OCI-LY7 (cell line): ENCODE data around the gene AMFR. TPM values are rescaled to one million over a fixed set of nuclear protein-coding genes. Genes with fewer than 3 reads are reported as not detected.

ENCODE experiments used
- BruUV-seq: library from RNA; stranded (reverse); fragments of 400-500 nt; replicated peaks from 2 replicates; lab custom pipeline; 2021; lab: Mats Ljungman, UMichigan
- CTCF ChIA-PET: fragments of 300-600 bp; sonication (Branson Sonifier 250); formaldehyde crosslinking; loops from one replicate; lab custom pipeline; 2022; ENCODE audit warnings: antibody characterized with exemption; ENCODE audit not compliant: unreplicated experiment; lab: Charles Lee
- POLR2A ChIA-PET: fragments of 300-600 bp; sonication (Branson Sonifier 250); formaldehyde crosslinking; loops from one replicate; lab custom pipeline; 2022; ENCODE audit warnings: antibody characterized with exemption; lab: Charles Lee
- DNase-seq: peaks from one replicate; pipeline ENCODE4 v3.0.0-alpha.2; 2015; ENCODE audit warnings: low spot score
- H2AFZ ChIP-seq: fragments of 200-600 bp; sonication (generic), shearing (Covaris generic); 2 replicates; pipeline ENCODE4 v1.6.1; 2014; ENCODE audit warnings: mild to moderate bottlenecking, antibody characterized with exemption, low read length, moderate library complexity
- H3K27ac ChIP-seq: fragments of 200-600 bp; sonication (generic); 2 replicates; pipeline ENCODE4 v1.5.1; 2014; ENCODE audit warnings: mixed run types, low read depth, mild to moderate bottlenecking, moderate library complexity, low read length, inconsistent platforms; ENCODE audit not compliant: poor library complexity, severe bottlenecking
- H3K36me3 ChIP-seq: fragments of 200-600 bp; sonication (generic); 2 replicates; pipeline ENCODE4 v1.6.1; 2014; ENCODE audit warnings: mild to moderate bottlenecking, antibody characterized with exemption, low read length, moderate library complexity, mixed read lengths; ENCODE audit not compliant: insufficient read depth
- H3K4me1 ChIP-seq: fragments of 200-600 bp; sonication (generic); 2 replicates; pipeline ENCODE4 v1.5.1; 2014; ENCODE audit warnings: mild to moderate bottlenecking, low read length; ENCODE audit not compliant: insufficient read depth, poor library complexity, severe bottlenecking
- H3K4me2 ChIP-seq: fragments of 200-600 bp; sonication (generic); 2 replicates; pipeline ENCODE4 v1.6.1; 2014; ENCODE audit warnings: mild to moderate bottlenecking, low read length
- H3K4me3 ChIP-seq: fragments of 200-600 bp; sonication (generic); 2 replicates; pipeline ENCODE4 v1.5.1; 2014; ENCODE audit warnings: mild to moderate bottlenecking, low read depth, low read length; ENCODE audit not compliant: poor library complexity, severe bottlenecking
- H3K79me2 ChIP-seq: fragments of 200-600 bp; sonication (generic); 2 replicates; pipeline ENCODE4 v1.6.1; 2016; ENCODE audit warnings: low read depth, mild to moderate bottlenecking, low read length, moderate library complexity, mixed read lengths; ENCODE audit not compliant: insufficient read depth
- H3K9me2 ChIP-seq: fragments of 200-600 bp; sonication (generic); 2 replicates; pipeline ENCODE4 v1.6.1; 2016; ENCODE audit warnings: mild to moderate bottlenecking, low read length, mixed read lengths; ENCODE audit not compliant: insufficient read depth
- H3K9me3 ChIP-seq: fragments of 200-600 bp; sonication (generic); 2 replicates; pipeline ENCODE4 v1.6.1; 2014; ENCODE audit warnings: mild to moderate bottlenecking, mixed run types, low read length, mixed read lengths
- H4K20me1 ChIP-seq: fragments of 200-600 bp; sonication (generic); 2 replicates; pipeline ENCODE4 v1.6.1; 2014; ENCODE audit warnings: mild to moderate bottlenecking, antibody characterized with exemption, low read length, moderate library complexity, mixed read lengths; ENCODE audit not compliant: insufficient read depth
- EZH2phosphoT487 ChIP-seq: fragments of 200-600 bp; sonication (generic); IDR thresholded peaks from 2 replicates; pipeline ENCODE4 v1.6.1; 2018; ENCODE audit warnings: low read depth, borderline replicate concordance, mild to moderate bottlenecking, mixed run types, antibody characterized with exemption, low read length, moderate library complexity, mixed read lengths
- intact Hi-C: fragments of 100-400 bp; cut with micrococcal nuclease; formaldehyde crosslinking; loops from one replicate; pipeline ENCODE4 v1.10.0; 2022; ENCODE audit not compliant: unreplicated experiment
- total RNA-seq, 2 experiments: library from RNA; depleted of rRNA in 1 of 2; stranded (reverse); fragments of >200 nt in 1 of 2; shearing (Covaris generic) in 1 of 2; gene quantifications; 2 replicates each; pipeline ENCODE4 v1.2.3, GENCODE V29; 2014 to 2022
- TF ChIP-seq, protein P1 (sequence below): fragments of 200-600 bp; sonication (generic); conservative IDR thresholded peaks from 2 replicates; pipeline ENCODE4 v1.5.1; 2014; ENCODE audit warnings: mild to moderate bottlenecking, antibody characterized with exemption, low read length, moderate library complexity, mixed read lengths

AMFR gene
- total RNA-seq, 2 experiments from 2014 or later = 87.7 to 101 TPM

DNA sequence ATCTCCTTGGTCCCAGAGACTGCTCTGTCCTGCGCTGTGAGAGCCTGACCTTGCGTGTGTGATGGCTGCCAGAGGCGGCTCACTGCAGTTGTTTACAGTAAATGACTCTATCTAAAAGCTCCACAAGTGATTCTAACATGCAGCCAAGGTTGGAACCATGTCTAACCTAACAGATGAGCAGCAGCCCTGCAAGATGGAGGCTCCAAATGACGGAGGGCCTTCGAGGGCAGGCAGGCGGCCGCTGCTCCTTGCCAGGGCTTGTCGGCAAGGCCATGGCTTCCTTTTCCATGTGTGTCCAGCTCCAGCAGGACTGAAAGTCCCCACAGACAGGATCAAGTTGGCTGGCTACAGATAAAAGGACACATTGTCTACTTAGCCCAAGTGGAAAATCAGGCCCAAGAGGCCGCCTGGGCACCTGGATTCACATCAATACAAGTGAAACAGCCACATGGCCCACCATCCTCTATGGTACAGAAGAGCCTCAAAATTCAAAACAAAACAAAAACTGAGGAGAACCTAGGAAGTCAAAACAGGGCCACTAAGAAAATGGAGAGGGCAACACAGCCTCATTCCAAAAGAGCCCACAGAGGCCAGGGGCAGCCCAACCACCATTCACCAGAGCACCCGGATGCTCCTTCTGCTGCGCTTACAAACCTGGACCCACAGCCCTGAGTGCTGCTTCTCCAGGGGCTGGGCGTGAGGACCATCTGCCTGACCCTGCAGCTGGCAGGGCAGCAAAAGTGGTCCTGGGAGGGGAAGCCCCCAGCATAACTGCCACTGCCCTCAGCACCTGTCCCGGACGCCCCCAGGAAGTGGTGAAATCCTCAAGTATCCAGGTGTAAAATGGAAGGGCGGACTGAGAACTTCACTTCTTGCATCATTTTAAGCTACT, 65.0 kb downstream of the AMFR start:
- no peaks in the 10 kb centered on the region for H3K9me3 ChIP-seq
- peaks cover 32% of the 10 kb centered on the region; the same call in 1 of the 2 replicates for H3K36me3 ChIP-seq
- ChIA-PET POLR2A (interaction anchor here (0.5 kb wide), 1 partner anchor 41 kb away, joined by 4 read pairs; no protein-coding TSS in a partner anchor), CTCF (no interaction called here)
- no peaks in the 10 kb centered on the region for H3K79me2 ChIP-seq
- intact Hi-C loops = no loop called here
- H3K27ac ChIP-seq = no peak overlapping the region
- BruUV-seq = no TSS peak
- no peaks in the 10 kb centered on the region for H3K9me2 ChIP-seq
- H3K4me2 ChIP-seq = no peak overlapping the region
- H4K20me1 ChIP-seq = no peaks in the 10 kb centered on the region
- DNase-seq = no peak
- no peak for TF ChIP-seq EZH2phosphoT487
- TF ChIP-seq, protein P1, sequence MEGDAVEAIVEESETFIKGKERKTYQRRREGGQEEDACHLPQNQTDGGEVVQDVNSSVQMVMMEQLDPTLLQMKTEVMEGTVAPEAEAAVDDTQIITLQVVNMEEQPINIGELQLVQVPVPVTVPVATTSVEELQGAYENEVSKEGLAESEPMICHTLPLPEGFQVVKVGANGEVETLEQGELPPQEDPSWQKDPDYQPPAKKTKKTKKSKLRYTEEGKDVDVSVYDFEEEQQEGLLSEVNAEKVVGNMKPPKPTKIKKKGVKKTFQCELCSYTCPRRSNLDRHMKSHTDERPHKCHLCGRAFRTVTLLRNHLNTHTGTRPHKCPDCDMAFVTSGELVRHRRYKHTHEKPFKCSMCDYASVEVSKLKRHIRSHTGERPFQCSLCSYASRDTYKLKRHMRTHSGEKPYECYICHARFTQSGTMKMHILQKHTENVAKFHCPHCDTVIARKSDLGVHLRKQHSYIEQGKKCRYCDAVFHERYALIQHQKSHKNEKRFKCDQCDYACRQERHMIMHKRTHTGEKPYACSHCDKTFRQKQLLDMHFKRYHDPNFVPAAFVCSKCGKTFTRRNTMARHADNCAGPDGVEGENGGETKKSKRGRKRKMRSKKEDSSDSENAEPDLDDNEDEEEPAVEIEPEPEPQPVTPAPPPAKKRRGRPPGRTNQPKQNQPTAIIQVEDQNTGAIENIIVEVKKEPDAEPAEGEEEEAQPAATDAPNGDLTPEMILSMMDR = no peak
- no peak overlapping the region for H2AFZ ChIP-seq
- peaks cover 11% of the 10 kb centered on the region for H3K4me1 ChIP-seq
- H3K4me3 ChIP-seq = no peak overlapping the region

DNA sequence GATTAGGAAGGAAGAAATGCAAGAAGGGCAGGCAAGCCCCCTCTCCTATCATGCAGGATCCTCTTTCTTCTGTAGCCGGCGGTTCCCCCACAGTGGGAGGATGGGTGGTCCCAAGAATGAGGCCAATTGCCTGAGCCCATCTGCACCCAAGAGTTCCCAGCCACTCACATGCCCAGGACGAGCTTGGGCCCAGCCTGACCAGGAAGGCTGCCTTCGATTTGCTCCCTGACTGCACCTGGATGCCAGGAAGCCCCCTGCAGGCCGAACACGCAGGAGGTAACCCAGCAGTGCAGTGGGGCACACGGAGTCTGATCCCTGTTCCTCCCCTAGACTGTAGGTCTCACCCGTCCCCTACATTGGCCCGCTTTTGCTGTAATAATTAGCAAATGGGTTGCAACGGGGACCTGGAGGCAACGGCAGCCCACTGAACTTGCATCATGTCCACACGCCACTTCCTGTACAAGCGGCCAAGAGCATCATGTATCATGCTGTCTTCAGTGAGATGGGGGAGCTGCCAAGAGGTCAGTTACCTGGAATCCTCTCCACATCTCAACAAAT, 67.5 kb downstream of the AMFR start:
- BruUV-seq = no TSS peak
- Histone ChIP-seq H3K4me2 (no peak overlapping the region), H3K36me3 (peaks cover 16% of the 10 kb centered on the region; the same call in 1 of the 2 replicates), H4K20me1 (no peaks in the 10 kb centered on the region), H3K4me1 (peaks cover 11% of the 10 kb centered on the region), H3K4me3 (no peak overlapping the region), H2AFZ (no peak overlapping the region), H3K9me3 (no peaks in the 10 kb centered on the region), H3K79me2 (no peaks in the 10 kb centered on the region), H3K9me2 (no peaks in the 10 kb centered on the region), H3K27ac (no peak overlapping the region)
- ChIA-PET CTCF (interaction anchor here (0.6 to 1.3 kb wide), 2 partner anchors 39 to 548 kb away, joined by 3 read pairs; no protein-coding TSS in a partner anchor), POLR2A (no interaction called here)
- no peak for DNase-seq
- no peak for TF ChIP-seq EZH2phosphoT487
- TF ChIP-seq, protein P1 = peak; percentile 53
- intact Hi-C loops = no loop called here
